HG03064 (cell line): ENCODE data around the gene TBC1D3B.
"Not testable (repeated sequence)": the region's sequence is repeated elsewhere in the genome, so short reads cannot be mapped to it uniquely, and the experiment has no call there.

Source experiments
- ATAC-seq: cut with Tn5 transposase; IDR thresholded peaks from one replicate; pipeline ENCODE4 v1.9.1; 2021; ENCODE audit warnings: low read depth; ENCODE audit not compliant: unreplicated experiment

Gene TBC1D3B

DNA sequence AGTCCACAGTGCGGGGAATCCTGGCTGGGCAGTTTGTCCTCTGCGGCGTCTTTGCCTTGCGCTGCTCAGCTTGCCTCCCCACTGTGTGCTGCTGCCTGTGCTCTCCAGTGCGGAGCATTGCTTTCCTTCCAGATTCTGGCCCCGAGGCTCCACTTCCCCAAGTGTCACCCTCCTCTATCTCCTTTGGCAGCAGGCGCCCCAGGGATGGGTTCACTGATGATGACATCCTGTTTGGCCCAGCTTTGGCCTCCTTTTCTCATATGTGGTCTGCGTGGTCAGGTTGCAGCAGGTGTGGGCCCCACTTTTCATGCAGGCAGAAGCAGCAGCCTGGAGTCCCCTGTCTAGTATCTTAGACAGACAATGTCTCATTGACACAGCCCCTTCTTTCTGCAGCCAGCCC is 25.1 kb upstream of the TBC1D3B start:
- not testable (repeated sequence) for ATAC-seq

- ATAC-seq = not testable (repeated sequence)
Measured at GRCh38 chr17:36201102-36201501, 24.7 kb upstream of the TBC1D3B start.

DNA sequence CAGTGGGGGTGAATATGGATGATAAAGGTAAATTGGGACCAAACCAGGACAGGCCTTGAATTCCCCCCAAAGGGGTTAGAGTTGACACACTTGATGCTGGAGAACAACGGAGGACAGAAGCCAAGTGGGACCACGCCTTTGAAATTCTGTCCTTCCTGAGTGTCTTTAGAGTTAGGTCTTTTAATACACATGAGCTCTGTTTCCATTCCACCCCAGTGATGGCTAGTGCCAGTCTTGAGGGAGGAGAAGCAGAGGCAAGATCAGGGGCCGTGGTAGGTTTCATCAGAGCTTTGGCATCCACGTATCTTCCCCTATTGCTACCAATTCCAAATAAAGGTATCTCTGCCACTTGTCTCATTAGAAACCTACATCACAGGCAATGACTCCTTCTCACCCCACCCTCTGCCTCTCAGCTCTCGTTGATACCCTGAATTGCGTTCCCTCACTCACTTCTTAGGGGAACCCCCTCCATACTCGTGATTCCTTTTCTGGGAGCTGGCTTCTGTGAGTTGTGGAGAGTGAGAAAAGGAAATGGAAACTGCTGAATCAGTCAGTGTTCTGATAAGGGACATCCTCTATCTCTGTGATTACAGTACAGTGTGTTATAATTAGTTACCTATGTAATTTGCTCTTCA is 22.5 kb upstream of the TBC1D3B start:
- ATAC-seq = no peak

- peak; percentile 6 for ATAC-seq
Measured at GRCh38 chr17:36197387-36197703, 20.9 kb upstream of the TBC1D3B start.

DNA sequence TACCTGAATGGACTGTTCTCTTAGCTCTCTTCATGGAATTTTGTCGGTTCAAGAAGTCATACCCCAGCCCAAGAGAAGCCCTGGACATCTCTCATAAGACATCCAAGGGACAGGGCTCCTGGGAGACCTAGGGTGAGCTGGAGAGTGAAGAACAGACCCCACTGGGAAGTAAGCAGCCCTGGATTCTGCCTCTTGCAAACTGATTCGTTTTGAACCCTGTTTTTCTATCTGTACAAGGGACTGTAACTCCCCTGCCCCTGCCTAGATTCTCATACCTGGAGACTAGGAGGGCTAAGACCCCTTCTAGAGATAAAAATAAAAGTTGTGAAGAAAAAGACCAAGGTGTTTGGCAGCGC is 19.7 kb upstream of the TBC1D3B start:
- ATAC-seq = no peak

DNA sequence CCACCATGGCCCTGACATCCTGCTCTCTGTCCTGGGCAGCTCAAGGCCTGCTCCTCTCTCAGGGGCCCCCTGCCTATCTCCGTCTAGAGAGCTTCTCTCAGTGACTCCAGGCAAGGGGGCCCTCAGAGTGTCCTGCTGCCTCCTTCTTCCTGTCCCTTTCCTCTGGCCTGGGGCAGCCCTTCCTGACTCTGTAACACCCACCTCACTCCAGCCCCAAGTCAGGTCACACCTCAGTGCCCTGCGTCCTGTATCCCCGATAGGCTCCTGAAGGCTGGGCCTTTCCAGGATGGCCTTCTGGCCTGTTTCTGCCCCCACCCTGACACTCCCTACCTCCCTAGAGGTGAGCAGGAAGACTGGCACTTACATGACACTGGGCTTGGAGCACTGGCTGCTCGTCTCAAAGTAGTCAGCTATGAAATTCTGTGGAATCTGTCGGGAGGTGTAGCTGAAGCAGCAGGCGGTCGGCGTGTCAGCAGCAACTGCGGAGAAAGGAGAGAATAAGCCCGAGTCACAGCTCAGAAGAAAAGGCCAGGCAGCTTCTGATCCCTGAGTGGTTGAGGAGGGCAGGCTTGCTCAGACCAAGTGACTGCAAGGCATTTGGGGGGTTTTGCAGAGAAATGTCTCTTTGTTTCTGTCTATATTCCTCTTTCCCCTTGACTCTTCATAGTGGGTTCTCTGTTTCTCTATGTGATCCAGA is 19.1 kb upstream of the TBC1D3B start:
- ATAC-seq = no peak

GRCh38 chr17:36194832-36195433 is 18.5 kb upstream of the TBC1D3B start:
- not testable (repeated sequence) for ATAC-seq

- not testable (repeated sequence) for ATAC-seq
Measured at GRCh38 chr17:36194147-36194831, 17.9 kb upstream of the TBC1D3B start.

DNA sequence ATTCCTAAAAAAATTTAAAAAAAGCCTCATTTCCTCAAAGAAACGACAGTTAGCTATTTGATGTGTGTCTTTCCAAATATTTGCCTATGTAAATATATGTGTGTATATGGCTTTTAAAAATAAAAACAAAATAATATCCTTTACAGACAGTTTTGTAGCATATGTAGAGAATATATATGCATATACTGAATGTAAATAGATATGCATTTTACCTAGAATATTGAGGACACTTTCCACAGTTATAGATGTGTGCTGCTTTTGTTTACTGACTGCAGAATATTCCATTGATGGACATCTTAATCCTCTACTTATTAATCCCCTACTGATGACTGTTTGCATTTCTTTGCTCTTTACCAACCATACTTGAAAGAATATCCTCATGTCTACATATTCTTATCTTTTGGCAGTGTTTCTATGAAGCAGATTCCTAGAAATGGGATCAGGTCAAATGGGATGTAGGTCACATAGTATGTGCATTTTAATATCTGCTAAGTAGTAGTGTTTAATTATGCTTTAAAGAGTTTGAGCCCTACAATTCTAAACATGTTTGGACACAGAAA is 16.9 kb upstream of the TBC1D3B start:
- no peak for ATAC-seq

DNA sequence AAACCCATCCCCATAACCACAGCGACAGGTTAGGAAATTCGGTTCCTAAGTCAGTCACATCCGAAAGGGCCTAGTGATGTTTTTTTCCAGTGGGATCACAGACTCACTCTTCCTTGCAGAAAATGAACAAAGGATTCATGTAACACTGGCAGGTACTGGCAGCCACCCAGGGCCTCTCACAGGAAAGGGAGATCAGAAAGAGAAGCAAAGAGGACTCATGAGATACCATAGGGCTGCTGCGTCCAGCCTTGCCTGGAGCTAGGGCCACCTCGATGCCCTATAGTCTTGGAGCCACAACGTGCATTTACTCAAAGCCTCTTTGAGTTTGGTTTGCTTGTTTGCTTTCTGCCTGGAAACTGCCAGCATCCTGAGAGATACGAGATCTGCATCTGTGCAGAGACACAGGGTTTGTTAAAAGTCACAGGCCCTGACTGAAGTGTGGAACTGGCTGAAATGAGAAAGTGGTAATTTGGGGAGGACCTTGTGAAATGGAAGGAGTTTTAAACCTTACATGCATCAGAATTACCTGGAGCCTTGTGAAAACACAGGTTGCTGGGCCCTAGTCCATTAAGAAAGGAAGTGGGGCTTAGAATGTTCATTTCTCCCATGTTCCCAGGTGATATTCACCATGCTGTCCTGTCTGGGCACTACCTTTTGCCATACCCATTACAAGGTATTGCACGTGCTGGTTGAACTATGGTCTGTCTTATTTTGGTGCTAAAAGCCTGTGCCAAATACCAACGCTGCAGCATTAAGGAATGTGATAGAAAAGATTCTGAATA is 14.3 kb upstream of the TBC1D3B start:
- ATAC-seq = not testable (repeated sequence)

GRCh38 chr17:36189993-36190392 is 13.6 kb upstream of the TBC1D3B start:
- not testable (repeated sequence) for ATAC-seq

GRCh38 chr17:36188891-36189306 is 12.5 kb upstream of the TBC1D3B start:
- no peak for ATAC-seq

DNA sequence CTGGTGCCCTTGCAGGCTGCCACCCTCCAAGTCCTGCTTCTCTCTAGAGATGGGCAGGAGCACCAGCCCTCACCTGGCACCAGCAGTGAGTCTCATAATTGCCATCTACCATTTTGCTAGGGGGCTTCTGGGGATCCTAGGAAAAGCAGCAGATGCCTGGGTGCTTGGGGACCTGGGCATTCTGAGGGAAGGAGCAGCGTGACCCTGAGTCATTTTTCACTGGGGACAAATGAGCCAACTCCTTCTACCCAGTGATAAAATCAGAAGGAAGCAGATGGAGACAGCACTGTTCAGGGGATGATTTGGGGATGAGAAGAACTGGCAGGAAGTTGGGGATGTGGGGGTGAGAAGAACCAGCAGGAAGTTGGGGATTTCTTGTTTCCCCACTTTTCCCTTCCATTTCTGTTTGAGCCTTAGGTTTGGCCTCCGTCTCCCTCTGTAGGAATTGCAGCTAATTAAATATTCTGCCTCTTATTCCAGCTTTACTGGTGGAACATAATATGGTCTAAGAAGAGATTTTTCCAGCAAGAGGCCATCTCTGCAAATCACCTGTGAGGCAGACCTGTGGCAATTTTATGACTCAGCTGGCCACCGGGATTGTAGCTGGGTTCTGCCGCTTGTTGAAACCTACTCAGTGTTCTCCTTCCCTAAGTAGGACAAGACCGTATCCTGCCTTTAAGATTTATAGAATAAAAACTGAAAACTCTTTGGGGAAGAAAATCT is 11.7 kb upstream of the TBC1D3B start:
- not testable (repeated sequence) for ATAC-seq

GRCh38 chr17:36186810-36187763 is 10.7 kb upstream of the TBC1D3B start:
- ATAC-seq = not testable (repeated sequence)

GRCh38 chr17:36185416-36185815 is 9.0 kb upstream of the TBC1D3B start:
- ATAC-seq = no peak

DNA sequence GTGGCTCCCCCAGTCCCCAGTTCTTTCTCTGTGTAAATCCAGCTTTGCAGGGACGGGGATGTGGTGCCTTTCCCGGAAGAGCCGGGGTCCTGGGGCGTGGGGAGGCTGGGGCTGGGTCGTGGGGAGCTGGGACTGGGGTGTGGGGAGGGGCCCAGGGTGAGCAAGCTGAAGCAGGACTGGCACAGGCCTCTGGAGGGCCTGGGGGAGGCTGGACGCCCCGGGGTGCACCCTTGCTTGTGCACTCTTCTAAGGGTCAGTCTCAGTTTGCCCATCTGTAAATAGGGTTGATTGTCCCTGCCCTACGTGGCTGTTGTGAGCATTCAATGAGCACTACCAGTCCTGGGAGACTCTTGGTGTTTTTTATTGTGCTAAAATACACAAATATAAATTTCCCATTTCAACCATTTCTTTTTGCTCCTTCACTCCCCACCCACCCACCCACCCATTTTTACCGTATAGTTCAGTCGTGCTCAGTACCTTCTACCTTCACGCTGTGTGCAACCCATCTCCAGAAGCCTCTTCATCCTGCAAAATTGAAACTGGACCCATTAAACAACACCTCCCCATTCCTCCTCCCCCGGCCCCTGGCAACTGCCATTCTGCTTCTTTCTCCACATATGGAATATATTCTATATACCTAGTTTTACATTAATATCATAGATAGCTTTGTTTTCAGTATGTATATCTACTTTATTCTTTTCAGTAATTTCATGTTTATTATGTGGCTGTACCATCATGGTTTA is 7.8 kb upstream of the TBC1D3B start:
- no peak for ATAC-seq

DNA sequence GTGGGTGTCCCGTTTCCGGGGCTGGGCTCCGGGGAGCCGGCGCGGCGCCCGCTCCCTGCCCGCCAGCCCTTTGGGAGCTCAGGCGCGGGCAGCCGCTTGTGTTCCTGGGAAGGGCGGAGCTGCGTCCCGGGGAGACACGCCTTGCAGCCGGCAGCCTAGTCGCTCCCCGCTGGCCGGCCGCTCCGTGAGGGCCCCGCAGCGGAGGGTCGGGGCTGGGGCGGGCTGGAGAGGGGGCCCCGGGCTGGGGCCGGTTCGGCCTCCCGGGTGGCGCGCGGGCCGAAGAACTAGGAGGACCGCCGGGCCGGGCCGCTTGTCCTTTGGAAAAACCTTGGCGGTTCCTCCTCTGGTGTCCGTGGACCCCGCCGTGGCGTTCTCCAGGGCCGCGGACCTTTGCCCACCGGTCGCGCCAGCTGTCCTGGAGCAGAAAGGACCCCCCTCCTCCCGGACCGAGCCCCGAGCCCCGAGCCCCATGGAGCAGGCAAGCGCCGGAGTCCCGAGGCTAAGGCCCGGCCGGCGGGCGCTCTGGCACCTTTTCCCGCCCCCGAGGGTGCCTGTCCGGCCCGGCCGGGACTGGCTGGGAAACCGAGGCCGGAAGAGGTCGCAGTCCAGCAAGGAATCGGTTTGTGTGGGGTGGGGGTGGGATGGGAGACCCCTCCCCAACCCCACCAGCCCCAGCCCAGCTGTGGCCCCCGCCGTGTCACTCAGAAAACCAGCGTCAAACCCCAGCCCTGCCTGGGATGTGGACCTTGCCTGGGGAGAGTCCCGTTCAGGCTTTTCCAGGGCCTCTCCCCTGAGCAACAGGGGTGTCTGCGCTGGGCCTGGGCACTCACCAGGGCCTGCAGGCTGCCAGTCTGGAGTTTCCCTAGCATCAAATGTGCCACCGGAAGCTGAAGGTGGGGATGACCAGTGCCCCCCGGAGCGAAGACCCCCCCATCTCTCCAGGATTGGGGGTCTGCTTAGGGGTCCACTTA is 6.8 kb upstream of the TBC1D3B start:
- ATAC-seq = no peak
